Measurements from ENCODE around the gene RASL12.

GRCh38 chr15:65056106-65056505 is 11.7 kb downstream of the RASL12 start:
- TF ChIP-seq EP300 (IDR thresholded peaks at IDR 0.05; ENCODE audit: borderline replicate concordance in 1 of 2, low read depth in 2 of 2, low read length in 2 of 2): no peak
- TF ChIP-seq BRCA1 (IDR thresholded peaks at IDR 0.05; ENCODE audit: low read depth, low read length): no peak
- TF ChIP-seq CTCF (IDR thresholded peaks at IDR 0.05; ENCODE audit: control extremely low read depth in 1 of 3, insufficient read depth in 1 of 3, low read depth in 1 of 3, low read length in 3 of 3): no peak
- no peak for TF ChIP-seq RXRA (IDR thresholded peaks at IDR 0.05; ENCODE audit: insufficient read depth, low read depth, low read length)
- no peak for TF ChIP-seq CREB1 (IDR thresholded peaks at IDR 0.05)
- TF ChIP-seq PHF8 (conservative IDR thresholded peaks at IDR 0.05; ENCODE audit: low read depth, low read length): no peak
- TF ChIP-seq CHD2 (IDR thresholded peaks at IDR 0.05; ENCODE audit: low read length): no peak
